ENCODE measurements around the gene ABTB2.

GRCh38 chr11:34160791-34161190 is 197.0 kb downstream of the ABTB2 start:
- TF ChIP-seq REST (IDR thresholded peaks at IDR 0.05; ENCODE audit: insufficient replicate concordance, low read depth) (no peak), CTCF (IDR thresholded peaks at IDR 0.05; ENCODE audit: insufficient read depth, low read length) (no peak), POLR2AphosphoS5 (IDR thresholded peaks at IDR 0.05; ENCODE audit: low read depth) (no peak), GABPA (IDR thresholded peaks at IDR 0.05; ENCODE audit: low read depth) (no peak), SPI1 (IDR thresholded peaks at IDR 0.05; ENCODE audit: borderline replicate concordance, low read depth) (no peak)
